ENCODE measurements around the gene PLCB1. TPM values are rescaled to one million over a fixed set of nuclear protein-coding genes. Genes with fewer than 3 reads are reported as not detected.

PLCB1 gene
- total and polyA plus RNA-seq, 10 of the 15 experiments (the other 5 are each of a cell fraction or from before 2014, with no cell fraction given), result 0.05 to 5.3 (median 0.17) TPM; not detected in 1

GRCh38 chr20:8786383-8786782 is 654.3 kb downstream of the PLCB1 start:
- ChIA-PET SMC1A (ENCODE audit: uncharacterized antibody, unreplicated experiment) (no interaction called here), CTCF (no interaction called here), RAD21 (ENCODE audit: unreplicated experiment) (no interaction called here), POLR2A (no interaction called here)
- no peaks in the 10 kb centered on the region for H3K4me1 ChIP-seq (ENCODE audit: control insufficient read depth, insufficient read depth, low read length)
- H3K79me2 ChIP-seq (ENCODE audit: control insufficient read depth, insufficient read depth, low read length), result no peaks in the 10 kb centered on the region
- H2AFZ ChIP-seq (ENCODE audit: control insufficient read depth, low read depth, low read length), result no peak overlapping the region
- no peaks in the 10 kb centered on the region for H3K36me3 ChIP-seq (ENCODE audit: control insufficient read depth in 2 of 2, insufficient read depth in 2 of 2, low read length in 1 of 2)
- no peak overlapping the region for H3K4me2 ChIP-seq (ENCODE audit: control insufficient read depth, insufficient read depth)
- intact Hi-C loops (cut with micrococcal nuclease; ENCODE audit: unreplicated experiment), result no loop called here
- H3K27ac ChIP-seq (ENCODE audit: control insufficient read depth, insufficient read depth), result no peak overlapping the region
- WGBS (ENCODE audit: insufficient coverage, insufficient replicate concordance, low lambda C conversion rate, missing lambda C conversion rate), result 43% methylated on average over 6 of the region's 6 CpGs
- TF ChIP-seq PRDM15 (CRISPR knock-in tag; IDR thresholded peaks at IDR 0.05) (no peak), CHD1 (IDR thresholded peaks at IDR 0.05; ENCODE audit: low read depth, low read length) (no peak), PBX3 (IDR thresholded peaks at IDR 0.05; ENCODE audit: insufficient replicate concordance, low read depth, low read length) (no peak), EGR1 (IDR thresholded peaks at IDR 0.05; ENCODE audit: borderline replicate concordance in 1 of 2, low read depth in 2 of 2, low read length in 2 of 2) (no peak), NFXL1 (IDR thresholded peaks at IDR 0.05; ENCODE audit: borderline replicate concordance) (no peak), FOXM1 (IDR thresholded peaks at IDR 0.05; ENCODE audit: low read depth, low read length) (no peak), CBFB (IDR thresholded peaks at IDR 0.05; ENCODE audit: low read depth) (no peak), CBX3 (IDR thresholded peaks at IDR 0.05; ENCODE audit: borderline replicate concordance, low read depth) (no peak), NKRF (conservative IDR thresholded peaks at IDR 0.05) (no peak), TCF12 (IDR thresholded peaks at IDR 0.05; ENCODE audit: low read depth, low read length) (no peak), TARDBP (IDR thresholded peaks at IDR 0.05; ENCODE audit: borderline replicate concordance) (no peak)
- H4K20me1 ChIP-seq (ENCODE audit: control insufficient read depth, insufficient read depth), result no peaks in the 10 kb centered on the region
- ATAC-seq, result no peak
- DNase-seq (ENCODE audit: low read depth, low spot score), result no peak
- FAIRE-seq, result no peak
- no peaks in the 10 kb centered on the region for H3K9me3 ChIP-seq (replicated peaks; ENCODE audit: control insufficient read depth, insufficient read depth, low read length)
- H3K27me3 ChIP-seq (replicated peaks in 1 of 2; ENCODE audit: control insufficient read depth in 2 of 2, insufficient read depth in 2 of 2, low read length in 1 of 2), result no peaks in the 10 kb centered on the region
- in situ Hi-C loops (cut with MboI), result no loop called here
- H3K4me3 ChIP-seq, result no peak overlapping the region
- no peak overlapping the region for H3K9ac ChIP-seq (ENCODE audit: control insufficient read depth, insufficient read depth, low read length)
- no TSS peak for BruUV-seq (replicated peaks)
